Measurements from ENCODE around the gene VPS37C. TPM values are rescaled to one million over a fixed set of nuclear protein-coding genes. Genes with fewer than 3 reads are reported as not detected.
A peak's percentile ranks its signal among the peaks of the same experiment; 100 is the strongest.

The VPS37C gene
- total RNA-seq, 4 donors from 2014 or later = 8.6 to 23.3 (median 20.5) TPM

DNA sequence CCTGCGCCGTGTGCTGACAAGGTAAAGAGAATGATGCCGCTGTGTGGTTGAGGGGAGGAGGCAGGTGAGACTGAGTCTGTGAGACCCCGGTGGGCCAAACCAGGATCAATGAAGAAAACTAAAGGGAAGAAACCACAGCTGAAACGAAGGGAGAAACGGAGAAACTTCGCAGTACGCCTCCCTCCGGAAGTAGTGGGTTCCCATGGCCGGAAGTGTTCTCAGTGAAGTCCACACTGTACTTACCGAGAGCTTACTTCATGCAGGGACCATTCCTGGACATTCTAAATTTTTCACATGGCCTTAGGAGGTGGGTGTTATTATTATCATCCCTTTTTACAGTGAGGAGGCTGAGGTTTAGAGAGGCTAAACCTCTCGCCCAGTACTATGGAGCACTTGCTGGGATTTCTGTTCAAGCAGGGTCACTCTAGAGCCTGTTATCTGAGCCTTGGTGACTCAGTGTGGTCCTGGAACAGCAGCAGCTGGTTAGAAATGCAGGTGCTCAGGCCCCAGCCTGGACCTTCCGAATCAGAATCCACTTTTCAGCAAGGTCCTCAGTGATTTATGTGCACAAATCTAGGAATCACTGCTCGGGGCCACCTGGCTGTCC is 41.0 kb downstream of the VPS37C start:
- Histone ChIP-seq H3K36me3 (no peaks in the 10 kb centered on the region), H3K9me3 (no peaks in the 10 kb centered on the region), H3K4me3 (no peak overlapping the region), H3K27ac (peak overlapping the region in 1 of 4 donors; percentile 2), H3K27me3 (no peaks in the 10 kb centered on the region), H3K4me1 (peaks cover 7 to 11% (median 10%) of the 10 kb centered on the region in 4 donors)
- TF ChIP-seq POLR2A (IDR thresholded peaks at IDR 0.05) (no peak), POLR2AphosphoS5 (IDR thresholded peaks at IDR 0.05) (no peak), EP300 (IDR thresholded peaks at IDR 0.05; ENCODE audit: low read depth) (no peak)
- TF ChIP-seq, protein P1, sequence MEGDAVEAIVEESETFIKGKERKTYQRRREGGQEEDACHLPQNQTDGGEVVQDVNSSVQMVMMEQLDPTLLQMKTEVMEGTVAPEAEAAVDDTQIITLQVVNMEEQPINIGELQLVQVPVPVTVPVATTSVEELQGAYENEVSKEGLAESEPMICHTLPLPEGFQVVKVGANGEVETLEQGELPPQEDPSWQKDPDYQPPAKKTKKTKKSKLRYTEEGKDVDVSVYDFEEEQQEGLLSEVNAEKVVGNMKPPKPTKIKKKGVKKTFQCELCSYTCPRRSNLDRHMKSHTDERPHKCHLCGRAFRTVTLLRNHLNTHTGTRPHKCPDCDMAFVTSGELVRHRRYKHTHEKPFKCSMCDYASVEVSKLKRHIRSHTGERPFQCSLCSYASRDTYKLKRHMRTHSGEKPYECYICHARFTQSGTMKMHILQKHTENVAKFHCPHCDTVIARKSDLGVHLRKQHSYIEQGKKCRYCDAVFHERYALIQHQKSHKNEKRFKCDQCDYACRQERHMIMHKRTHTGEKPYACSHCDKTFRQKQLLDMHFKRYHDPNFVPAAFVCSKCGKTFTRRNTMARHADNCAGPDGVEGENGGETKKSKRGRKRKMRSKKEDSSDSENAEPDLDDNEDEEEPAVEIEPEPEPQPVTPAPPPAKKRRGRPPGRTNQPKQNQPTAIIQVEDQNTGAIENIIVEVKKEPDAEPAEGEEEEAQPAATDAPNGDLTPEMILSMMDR (IDR thresholded peaks at IDR 0.05) = no peak
- WGBS, 2 donors (ENCODE audit: low coverage in 1 of 2) = 68 to 84% methylated on average over 8 to 14 of the region's 14 CpGs
- intact Hi-C loops (cut with DNase I; ENCODE audit: low total_unique reads) = no loop called here
- in situ Hi-C loops (cut with MboI; ENCODE audit: low pct_ligation_motif_present in 1 of 4, low pct_unique_long_range_greater_than_20kb in 1 of 4, low sequenced_read_pairs in 3 of 4) = loop anchor here in 1 of 4 donors (10.0 kb wide), 1 partner anchor 155 kb away; no protein-coding TSS in a partner anchor
- no peak for DNase-seq

DNA sequence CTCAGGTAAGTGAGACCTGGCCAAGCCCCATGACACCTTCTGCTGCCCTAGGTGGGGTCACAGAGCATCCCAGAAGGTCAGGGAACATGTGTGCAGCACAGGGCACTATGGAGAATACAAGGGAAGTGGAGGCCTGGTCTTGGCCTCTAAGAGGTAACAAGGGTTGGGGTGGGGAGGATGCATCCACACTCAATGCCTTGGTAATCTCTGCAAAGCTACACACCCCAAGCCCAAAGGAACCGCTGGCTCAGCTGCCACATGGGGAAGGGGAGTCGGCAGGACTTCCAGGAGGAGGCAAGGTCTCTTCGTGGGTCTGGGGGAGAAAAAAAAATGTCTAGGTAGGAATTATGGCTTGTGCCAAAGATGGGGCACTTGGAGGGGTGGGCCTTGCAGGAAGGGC is 41.7 kb downstream of the VPS37C start:
- Histone ChIP-seq H3K9me3 (no peaks in the 10 kb centered on the region), H3K27ac (no peak overlapping the region), H3K36me3 (no peaks in the 10 kb centered on the region), H3K4me3 (no peak overlapping the region), H3K4me1 (peaks cover 7 to 11% (median 10%) of the 10 kb centered on the region in 4 donors), H3K27me3 (no peaks in the 10 kb centered on the region)
- WGBS, 2 donors (ENCODE audit: low coverage in 1 of 2) = 86% methylated on average over 3 of the region's 3 CpGs; no CpG with 5 or more reads in 1 of the 2 donors
- intact Hi-C loops (cut with DNase I; ENCODE audit: low total_unique reads) = no loop called here
- TF ChIP-seq POLR2AphosphoS5 (IDR thresholded peaks at IDR 0.05) = no peak
- no peak for TF ChIP-seq POLR2A (IDR thresholded peaks at IDR 0.05)
- no peak for TF ChIP-seq EP300 (IDR thresholded peaks at IDR 0.05; ENCODE audit: low read depth)
- TF ChIP-seq, protein P1 (IDR thresholded peaks at IDR 0.05) = no peak
- in situ Hi-C loops (cut with MboI; ENCODE audit: low pct_ligation_motif_present in 1 of 4, low pct_unique_long_range_greater_than_20kb in 1 of 4, low sequenced_read_pairs in 3 of 4) = no loop called here
- DNase-seq = no peak

DNA sequence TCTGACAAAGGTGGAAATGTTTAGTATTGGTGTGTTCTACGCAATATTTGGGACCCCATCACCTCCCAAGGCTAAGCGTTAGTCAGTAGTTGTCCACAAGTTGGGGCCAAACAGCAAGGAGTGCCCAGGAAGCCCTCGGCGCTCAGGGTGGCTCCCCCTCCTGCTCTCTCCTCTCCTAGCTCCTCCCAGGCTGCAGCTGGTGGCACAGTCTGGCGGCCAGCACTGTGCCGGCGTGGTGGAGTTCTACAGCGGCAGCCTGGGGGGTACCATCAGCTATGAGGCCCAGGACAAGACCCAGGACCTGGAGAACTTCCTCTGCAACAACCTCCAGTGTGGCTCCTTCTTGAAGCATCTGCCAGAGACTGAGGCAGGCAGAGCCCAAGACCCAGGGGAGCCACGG is 42.2 kb downstream of the VPS37C start:
- DNase-seq = no peak
- intact Hi-C loops (cut with DNase I; ENCODE audit: low total_unique reads) (no loop called here), in situ Hi-C loops (cut with MboI; ENCODE audit: low pct_ligation_motif_present in 1 of 4, low pct_unique_long_range_greater_than_20kb in 1 of 4, low sequenced_read_pairs in 3 of 4) (no loop called here)
- TF ChIP-seq POLR2AphosphoS5 (IDR thresholded peaks at IDR 0.05) (no peak), EP300 (IDR thresholded peaks at IDR 0.05; ENCODE audit: low read depth) (no peak), POLR2A (IDR thresholded peaks at IDR 0.05) (no peak)
- TF ChIP-seq, protein P1 (IDR thresholded peaks at IDR 0.05) = no peak
- Histone ChIP-seq H3K4me1 (peaks cover 7 to 11% (median 10%) of the 10 kb centered on the region in 4 donors), H3K9me3 (no peaks in the 10 kb centered on the region), H3K4me3 (no peak overlapping the region), H3K27ac (no peak overlapping the region), H3K27me3 (no peaks in the 10 kb centered on the region), H3K36me3 (no peaks in the 10 kb centered on the region)
- WGBS, 2 donors (ENCODE audit: low coverage in 1 of 2) = 82% methylated on average over 9 of the region's 9 CpGs; no CpG with 5 or more reads in 1 of the 2 donors

DNA sequence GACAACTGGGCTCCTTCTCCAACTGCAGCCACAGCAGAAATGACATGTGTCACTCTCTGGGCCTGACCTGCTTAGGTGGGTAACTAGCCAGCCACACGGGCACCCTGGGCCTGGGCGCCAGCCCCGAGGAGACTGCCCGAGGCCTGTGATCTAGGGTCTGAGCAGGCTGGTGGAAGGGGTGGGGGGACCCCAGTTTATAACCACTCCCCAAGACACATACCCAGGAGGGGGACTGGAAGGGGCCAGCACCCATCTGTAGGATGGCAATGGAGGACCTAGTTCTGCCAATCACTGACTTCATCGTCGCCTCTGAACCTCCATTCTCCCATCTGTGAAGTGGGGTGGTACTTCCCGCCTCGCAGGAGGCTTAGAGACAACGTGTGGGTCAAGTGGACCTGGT is 42.8 kb downstream of the VPS37C start:
- Histone ChIP-seq H3K27me3 (no peaks in the 10 kb centered on the region), H3K36me3 (no peaks in the 10 kb centered on the region), H3K27ac (no peak overlapping the region), H3K4me3 (no peak overlapping the region), H3K9me3 (no peaks in the 10 kb centered on the region), H3K4me1 (peaks cover 7 to 11% (median 10%) of the 10 kb centered on the region in 4 donors)
- intact Hi-C loops (cut with DNase I; ENCODE audit: low total_unique reads) = no loop called here
- DNase-seq = no peak
- in situ Hi-C loops (cut with MboI; ENCODE audit: low pct_ligation_motif_present in 1 of 4, low pct_unique_long_range_greater_than_20kb in 1 of 4, low sequenced_read_pairs in 3 of 4) = no loop called here
- TF ChIP-seq POLR2A (IDR thresholded peaks at IDR 0.05) = no peak
- TF ChIP-seq, protein P1 (IDR thresholded peaks at IDR 0.05) = no peak
- no peak for TF ChIP-seq EP300 (IDR thresholded peaks at IDR 0.05; ENCODE audit: low read depth)
- TF ChIP-seq POLR2AphosphoS5 (IDR thresholded peaks at IDR 0.05) = no peak
- WGBS, 2 donors (ENCODE audit: low coverage in 1 of 2) = 86% methylated on average over 9 of the region's 9 CpGs; no CpG with 5 or more reads in 1 of the 2 donors

Data from transverse colon (tissue), 4 donors.